ENCODE results near the gene DLX6.

Gene DLX6

GRCh38 chr7:96998333-96998732, 7.0 kb upstream of the DLX6 start:
- no peak for TF ChIP-seq SIN3A (IDR thresholded peaks at IDR 0.05; ENCODE audit: borderline replicate concordance, insufficient read depth, low read length)
- TF ChIP-seq POLR2AphosphoS5 (IDR thresholded peaks at IDR 0.05; ENCODE audit: low read depth, low read length), result no peak
- no peak for TF ChIP-seq TAF1 (IDR thresholded peaks at IDR 0.05; ENCODE audit: borderline replicate concordance, insufficient read depth, low read length)
- TF ChIP-seq REST (IDR thresholded peaks at IDR 0.05; ENCODE audit: insufficient read depth in 1 of 2, low read depth in 2 of 2, low read length in 2 of 2), result no peak
- no peak for TF ChIP-seq FOXP2 (optimal IDR thresholded peaks at IDR 0.05; ENCODE audit: borderline replicate concordance, extremely low read depth, extremely low read length, insufficient read depth)

- TF ChIP-seq SIN3A (IDR thresholded peaks at IDR 0.05; ENCODE audit: borderline replicate concordance, insufficient read depth, low read length) (no peak), REST (IDR thresholded peaks at IDR 0.05; ENCODE audit: insufficient read depth in 1 of 2, low read depth in 2 of 2, low read length in 2 of 2) (no peak), FOXP2 (optimal IDR thresholded peaks at IDR 0.05; ENCODE audit: borderline replicate concordance, extremely low read depth, extremely low read length, insufficient read depth) (no peak), POLR2AphosphoS5 (IDR thresholded peaks at IDR 0.05; ENCODE audit: low read depth, low read length) (no peak), TAF1 (IDR thresholded peaks at IDR 0.05; ENCODE audit: borderline replicate concordance, insufficient read depth, low read length) (no peak)
These were observed 6.6 kb upstream of the DLX6 start for GRCh38 chr7:96998744-96999143.

GRCh38 chr7:97001221-97001620, 4.1 kb upstream of the DLX6 start:
- TF ChIP-seq POLR2AphosphoS5 (IDR thresholded peaks at IDR 0.05; ENCODE audit: low read depth, low read length) (no peak), SIN3A (IDR thresholded peaks at IDR 0.05; ENCODE audit: borderline replicate concordance, insufficient read depth, low read length) (no peak), TAF1 (IDR thresholded peaks at IDR 0.05; ENCODE audit: borderline replicate concordance, insufficient read depth, low read length) (no peak), FOXP2 (optimal IDR thresholded peaks at IDR 0.05; ENCODE audit: borderline replicate concordance, extremely low read depth, extremely low read length, insufficient read depth) (no peak), REST (IDR thresholded peaks at IDR 0.05; ENCODE audit: insufficient read depth in 1 of 2, low read depth in 2 of 2, low read length in 2 of 2) (no peak)

- TF ChIP-seq TAF1 (IDR thresholded peaks at IDR 0.05; ENCODE audit: borderline replicate concordance, insufficient read depth, low read length) (no peak), REST (IDR thresholded peaks at IDR 0.05; ENCODE audit: insufficient read depth in 1 of 2, low read depth in 2 of 2, low read length in 2 of 2) (no peak), SIN3A (IDR thresholded peaks at IDR 0.05; ENCODE audit: borderline replicate concordance, insufficient read depth, low read length) (no peak), POLR2AphosphoS5 (IDR thresholded peaks at IDR 0.05; ENCODE audit: low read depth, low read length) (no peak), FOXP2 (optimal IDR thresholded peaks at IDR 0.05; ENCODE audit: borderline replicate concordance, extremely low read depth, extremely low read length, insufficient read depth) (no peak)
These were observed 3.4 kb upstream of the DLX6 start for GRCh38 chr7:97001656-97002554.
